Measurements from ENCODE around the gene FETUB. TPM values are rescaled to one million over a fixed set of nuclear protein-coding genes. Genes with fewer than 3 reads are reported as not detected.
A peak's percentile ranks its signal among the peaks of the same experiment; 100 is the strongest.

FETUB gene
- total RNA-seq, 3 donors from 2014 or later, result not detected

- intact Hi-C loops (cut with DNase I, micrococcal nuclease), result no loop called here
- DNase-seq (no peak), ATAC-seq (no peak)
- Histone ChIP-seq H3K4me1 (ENCODE audit: low read depth) (no peaks in the 10 kb centered on the region), H3K36me3 (ENCODE audit: low read depth) (no peaks in the 10 kb centered on the region), H3K4me3 (no peak overlapping the region), H3K9me3 (no peaks in the 10 kb centered on the region)
- TF ChIP-seq, protein P1, sequence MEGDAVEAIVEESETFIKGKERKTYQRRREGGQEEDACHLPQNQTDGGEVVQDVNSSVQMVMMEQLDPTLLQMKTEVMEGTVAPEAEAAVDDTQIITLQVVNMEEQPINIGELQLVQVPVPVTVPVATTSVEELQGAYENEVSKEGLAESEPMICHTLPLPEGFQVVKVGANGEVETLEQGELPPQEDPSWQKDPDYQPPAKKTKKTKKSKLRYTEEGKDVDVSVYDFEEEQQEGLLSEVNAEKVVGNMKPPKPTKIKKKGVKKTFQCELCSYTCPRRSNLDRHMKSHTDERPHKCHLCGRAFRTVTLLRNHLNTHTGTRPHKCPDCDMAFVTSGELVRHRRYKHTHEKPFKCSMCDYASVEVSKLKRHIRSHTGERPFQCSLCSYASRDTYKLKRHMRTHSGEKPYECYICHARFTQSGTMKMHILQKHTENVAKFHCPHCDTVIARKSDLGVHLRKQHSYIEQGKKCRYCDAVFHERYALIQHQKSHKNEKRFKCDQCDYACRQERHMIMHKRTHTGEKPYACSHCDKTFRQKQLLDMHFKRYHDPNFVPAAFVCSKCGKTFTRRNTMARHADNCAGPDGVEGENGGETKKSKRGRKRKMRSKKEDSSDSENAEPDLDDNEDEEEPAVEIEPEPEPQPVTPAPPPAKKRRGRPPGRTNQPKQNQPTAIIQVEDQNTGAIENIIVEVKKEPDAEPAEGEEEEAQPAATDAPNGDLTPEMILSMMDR (IDR thresholded peaks at IDR 0.05), result no peak
Observed at GRCh38 chr3:186646841-186647240, 6.6 kb downstream of the FETUB start.

DNA sequence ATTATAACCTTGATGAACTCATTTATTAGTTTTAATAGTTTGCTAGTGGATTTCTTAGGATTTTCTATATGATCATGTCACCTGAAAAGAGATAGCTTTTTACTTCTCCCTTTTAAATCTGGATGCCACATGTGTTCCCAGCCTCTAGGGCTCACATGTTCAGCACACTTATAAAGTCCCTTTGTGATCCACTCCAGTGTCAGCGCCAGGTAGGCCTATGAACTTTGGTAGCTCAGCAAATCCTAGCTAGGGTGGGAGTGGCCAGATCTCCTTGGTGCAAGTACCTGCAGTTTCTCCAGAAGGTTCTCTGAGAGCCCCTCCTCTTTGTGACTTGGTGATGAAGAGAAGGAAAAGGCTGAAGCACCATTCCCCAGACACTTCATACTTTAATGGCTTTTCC lies 8.7 kb downstream of the FETUB start:
- H3K4me1 ChIP-seq (ENCODE audit: low read depth), result no peaks in the 10 kb centered on the region
- no peaks in the 10 kb centered on the region for H3K9me3 ChIP-seq
- H3K4me3 ChIP-seq, result no peak overlapping the region
- H3K36me3 ChIP-seq (ENCODE audit: low read depth), result no peaks in the 10 kb centered on the region
- intact Hi-C loops (cut with DNase I, micrococcal nuclease), result no loop called here
- no peak for DNase-seq
- ATAC-seq, result no peak
- TF ChIP-seq, protein P1 (IDR thresholded peaks at IDR 0.05), result no peak

DNA sequence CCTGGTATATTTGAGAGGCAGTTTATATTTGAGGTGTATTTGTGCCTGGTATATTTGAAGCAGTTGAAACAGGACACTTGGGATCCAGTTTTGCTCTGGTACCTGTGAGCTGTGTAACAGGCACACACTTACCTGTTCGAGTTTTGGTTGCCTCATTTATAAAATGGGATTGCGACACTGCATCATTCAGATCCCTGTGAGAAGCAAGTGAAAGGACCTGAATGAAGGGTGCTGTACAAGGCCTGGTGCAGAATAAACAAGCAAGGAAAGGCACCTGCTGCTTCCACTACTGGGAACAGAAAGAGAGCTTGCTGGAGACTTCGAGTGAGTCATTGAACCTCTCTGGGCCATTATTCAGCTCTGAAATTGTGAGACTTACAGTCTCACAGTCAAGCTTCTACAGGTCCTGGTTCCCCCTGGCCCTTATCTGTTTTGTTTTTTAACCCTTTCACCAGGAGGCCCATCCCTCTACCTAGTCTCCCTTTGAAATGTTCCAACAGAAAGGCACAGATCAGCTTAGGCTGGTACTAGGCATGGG lies 11.5 kb downstream of the FETUB start:
- Histone ChIP-seq H3K36me3 (ENCODE audit: low read depth) (no peaks in the 10 kb centered on the region), H3K4me3 (no peak overlapping the region), H3K4me1 (ENCODE audit: low read depth) (no peaks in the 10 kb centered on the region), H3K9me3 (no peaks in the 10 kb centered on the region)
- intact Hi-C loops (cut with DNase I, micrococcal nuclease), result no loop called here
- DNase-seq (no peak), ATAC-seq (no peak)
- TF ChIP-seq, protein P1 (IDR thresholded peaks at IDR 0.05), result no peak

DNA sequence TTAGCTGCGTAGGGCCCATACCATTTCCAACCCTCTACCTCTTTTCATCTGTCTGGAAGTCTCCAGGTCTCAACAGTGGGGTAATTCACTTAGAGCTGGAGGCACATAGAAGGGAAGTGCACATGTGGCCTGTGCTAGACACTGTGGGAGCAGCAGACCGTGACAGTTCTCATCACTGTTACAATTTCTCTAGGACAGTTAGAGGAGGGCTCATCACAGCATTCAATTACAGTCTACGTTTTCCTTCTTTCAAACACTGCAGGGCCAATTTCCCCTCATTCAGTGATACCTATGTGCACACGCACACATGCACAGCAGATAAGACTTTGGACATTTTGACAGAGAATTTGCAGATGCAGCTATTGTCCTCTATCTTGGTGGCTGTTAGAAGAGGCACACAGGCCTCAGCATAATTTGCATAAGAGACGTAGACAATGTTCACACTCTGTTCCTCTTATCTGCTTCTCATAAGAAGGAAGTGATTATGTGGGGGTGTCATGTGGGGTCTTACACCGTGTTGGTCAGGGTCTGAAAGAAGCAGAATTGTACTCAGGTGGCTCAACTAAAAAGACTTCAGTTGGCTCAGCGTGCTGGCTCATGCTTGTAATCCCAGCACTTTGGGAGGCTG lies 13.0 kb downstream of the FETUB start:
- TF ChIP-seq, protein P1 (IDR thresholded peaks at IDR 0.05), result no peak
- intact Hi-C loops (cut with DNase I, micrococcal nuclease), result no loop called here
- DNase-seq, result no peak
- peak; percentile 70 for ATAC-seq
- Histone ChIP-seq H3K4me3 (no peak overlapping the region), H3K9me3 (no peaks in the 10 kb centered on the region), H3K4me1 (ENCODE audit: low read depth) (no peaks in the 10 kb centered on the region), H3K36me3 (ENCODE audit: low read depth) (no peaks in the 10 kb centered on the region)

DNA sequence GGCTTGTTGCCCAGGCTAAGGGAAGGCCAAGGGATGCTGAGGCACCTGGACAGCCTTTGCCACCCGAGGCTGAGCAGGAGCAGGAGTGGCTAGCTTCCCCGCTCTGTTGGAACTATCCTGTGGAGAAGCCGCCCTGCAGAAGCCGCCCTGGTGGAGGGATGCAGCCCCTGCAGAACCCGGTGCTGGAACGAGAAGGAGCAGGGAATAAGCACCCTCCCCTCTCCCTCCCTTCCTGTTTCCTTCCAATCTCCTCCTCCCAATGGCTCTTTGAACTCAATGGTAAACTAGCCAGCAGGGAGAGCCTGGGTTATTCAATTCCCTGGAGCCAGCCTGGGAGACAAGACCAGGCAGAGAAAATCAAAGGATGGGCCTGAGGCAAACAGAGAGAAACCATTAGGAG lies 13.8 kb downstream of the FETUB start:
- intact Hi-C loops (cut with DNase I, micrococcal nuclease), result no loop called here
- no peak for DNase-seq
- no peaks in the 10 kb centered on the region for H3K4me1 ChIP-seq (ENCODE audit: low read depth)
- no peaks in the 10 kb centered on the region for H3K36me3 ChIP-seq (ENCODE audit: low read depth)
- H3K4me3 ChIP-seq, result no peak overlapping the region
- ATAC-seq, result no peak
- TF ChIP-seq, protein P1 (IDR thresholded peaks at IDR 0.05), result no peak
- no peaks in the 10 kb centered on the region for H3K9me3 ChIP-seq

All from mucosa of descending colon (tissue), 3 donors.